Inflammatory macrophage treated with lipopolysaccharide for 4 hours (primary cell): ENCODE results near the gene SPATA32.
"Not testable (repeated sequence)": the region's sequence is repeated elsewhere in the genome, so short reads cannot be mapped to it uniquely, and the experiment has no call there.

ENCODE experiments used
- DNase-seq: peaks from one replicate; pipeline ENCODE4 v3.0.0-alpha.2; 2020

The SPATA32 gene

GRCh38 chr17:45270828-45271418, 9.0 kb upstream of the SPATA32 start:
- DNase-seq = peak; percentile 37

DNA sequence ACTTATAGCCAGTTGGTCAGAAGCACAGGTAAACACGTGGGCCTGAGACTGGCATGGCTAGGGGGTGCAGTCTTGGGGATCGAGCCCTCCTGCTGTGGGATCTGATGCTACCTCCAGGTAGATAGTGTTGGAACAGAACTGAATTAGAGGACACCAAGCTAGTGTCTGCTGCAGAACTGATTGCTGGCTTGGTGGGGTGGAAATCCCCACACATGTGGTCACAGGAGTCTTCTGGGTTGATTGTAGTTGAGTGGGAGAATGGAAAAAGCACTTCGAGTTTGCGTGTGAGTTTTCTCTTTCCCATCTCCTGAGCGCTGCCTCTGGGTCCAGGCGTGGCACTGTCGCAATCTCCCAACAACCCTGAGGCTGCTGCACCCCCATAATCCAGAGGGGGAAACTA, 8.0 kb upstream of the SPATA32 start:
- no peak for DNase-seq

GRCh38 chr17:45267436-45268055, 5.7 kb upstream of the SPATA32 start:
- no peak for DNase-seq

DNA sequence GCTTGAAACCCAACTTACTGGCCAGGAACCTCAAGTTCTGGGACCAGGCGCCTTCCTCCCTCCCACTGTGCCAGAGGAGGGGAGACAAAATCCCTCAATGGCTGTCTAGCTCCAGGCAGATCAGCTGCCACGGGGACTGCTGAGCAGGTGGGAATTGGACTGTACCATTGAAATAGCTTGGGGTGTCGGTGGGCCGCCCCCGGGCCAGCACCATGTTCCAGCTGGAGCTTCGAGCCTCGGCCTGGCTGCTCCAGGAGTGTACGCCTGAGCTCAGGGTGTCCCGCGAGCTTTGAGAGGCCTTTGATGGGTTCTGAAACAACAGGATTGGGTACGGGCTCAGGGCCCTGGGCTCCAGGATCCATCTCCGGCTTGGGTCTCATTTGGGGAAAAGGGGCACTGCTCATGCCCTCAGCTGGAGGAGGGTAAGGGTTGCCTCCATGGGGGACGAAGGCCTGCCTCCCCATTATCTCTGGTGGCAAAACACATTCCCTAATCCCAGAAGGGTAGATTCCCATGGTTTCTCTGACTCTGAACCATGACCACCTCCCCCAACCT, 4.6 kb upstream of the SPATA32 start:
- DNase-seq = no peak

DNA sequence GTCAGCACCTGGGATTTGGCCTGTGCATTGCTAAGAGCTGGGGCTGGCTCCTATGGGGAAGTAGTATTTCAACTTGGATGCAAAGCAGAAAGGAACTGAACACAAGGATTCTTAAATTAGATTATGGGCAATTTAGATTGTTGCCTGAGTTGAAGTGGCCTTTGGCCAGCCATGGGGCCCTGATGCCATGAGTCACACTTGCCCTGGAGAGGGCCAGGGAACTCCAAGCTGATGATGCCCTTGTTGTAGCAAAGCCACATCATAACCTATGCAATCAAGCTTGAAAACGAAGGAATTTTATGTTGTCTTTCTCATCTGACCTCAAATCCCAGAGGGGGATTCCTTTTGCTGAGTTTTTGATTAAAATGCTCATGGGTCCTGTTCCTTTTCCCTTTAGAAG, 3.9 kb upstream of the SPATA32 start:
- peak; percentile 74 for DNase-seq

GRCh38 chr17:45264988-45265387, 3.1 kb upstream of the SPATA32 start:
- no peak for DNase-seq

DNA sequence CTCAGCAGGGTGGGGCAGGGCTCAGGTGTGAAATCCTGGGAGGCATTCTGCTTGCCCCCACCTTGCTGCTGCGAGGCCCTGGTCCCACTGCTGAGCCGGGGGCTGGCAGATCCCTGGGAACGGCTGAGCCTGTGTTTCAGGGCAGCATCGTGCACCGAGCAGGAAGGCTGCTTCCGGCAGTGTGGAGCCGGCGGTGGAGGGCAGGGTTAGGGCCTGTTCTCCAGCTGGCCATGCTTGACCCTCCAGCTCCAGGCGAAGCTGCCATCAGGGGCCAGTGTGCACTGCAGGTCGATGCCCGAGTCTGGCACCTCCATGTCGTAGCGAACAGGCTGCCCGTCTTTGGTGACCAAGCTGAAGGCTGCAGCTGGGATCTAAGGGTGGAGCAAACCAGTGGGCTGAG, 2.5 kb upstream of the SPATA32 start:
- no peak for DNase-seq

DNA sequence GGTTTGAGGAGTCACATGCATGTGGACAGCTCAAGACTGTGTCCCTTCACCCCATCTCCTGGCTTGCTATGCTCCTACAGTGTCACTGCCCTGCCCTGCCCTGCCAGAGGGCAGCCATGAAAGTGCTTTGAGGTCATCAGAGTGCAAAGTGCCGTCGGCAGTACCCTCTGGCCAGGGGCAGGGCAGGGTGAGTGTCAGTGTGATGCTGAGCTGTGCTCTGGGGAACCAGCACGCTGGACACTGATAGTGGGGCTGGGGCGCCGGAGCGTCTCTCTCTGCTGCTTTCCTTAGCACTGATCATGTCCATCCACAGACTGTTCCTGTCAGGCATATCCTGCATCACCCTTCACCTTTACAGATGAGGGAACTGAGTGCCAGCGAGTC, 1.6 kb upstream of the SPATA32 start:
- no peak for DNase-seq

DNA sequence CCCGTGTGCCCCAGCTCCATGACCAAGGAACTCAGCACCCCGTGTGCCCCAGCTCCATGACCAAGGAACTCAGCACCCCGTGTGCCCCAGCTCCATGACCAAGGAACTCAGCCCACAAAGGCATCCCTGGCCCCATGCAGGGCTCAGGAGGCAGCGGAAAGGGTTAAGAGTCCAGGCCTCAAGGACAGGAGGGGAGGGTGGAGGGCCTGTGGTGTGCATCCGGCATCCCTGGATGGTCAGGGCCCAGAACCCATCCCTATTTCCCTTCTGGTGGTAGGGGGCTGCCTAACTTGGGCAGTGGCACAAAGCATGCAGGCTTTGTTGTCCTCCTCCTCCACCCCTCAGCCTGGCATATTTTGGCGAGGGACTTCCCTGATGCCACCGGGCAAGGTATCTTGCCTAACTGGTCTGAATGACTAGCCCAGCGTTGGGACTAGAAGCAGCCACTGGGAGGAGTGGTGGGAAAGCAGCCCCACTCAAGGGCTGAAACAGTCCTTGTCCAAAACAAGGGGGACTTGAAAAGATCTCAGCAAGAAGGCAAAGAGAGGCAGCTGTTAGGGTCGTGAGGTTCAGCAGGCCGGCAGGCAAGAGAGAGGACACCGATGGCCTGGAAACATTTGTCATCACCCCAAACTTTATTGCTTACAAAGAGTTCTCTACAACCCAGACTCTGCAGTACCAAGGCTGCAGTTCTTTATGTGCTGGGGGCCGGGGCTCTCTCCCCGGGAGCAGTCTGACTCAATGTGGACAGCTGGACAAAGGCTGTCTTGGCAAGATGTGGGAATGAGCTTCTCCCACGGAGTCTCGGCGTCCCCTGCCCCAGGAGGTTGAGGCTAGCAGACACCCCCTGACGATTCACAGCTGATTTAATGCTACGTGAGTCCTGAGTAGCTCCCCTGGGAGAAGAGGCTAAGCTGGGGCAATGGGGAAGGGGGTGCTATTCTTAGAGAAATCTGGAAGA, 902 bp upstream of the SPATA32 start:
- no peak for DNase-seq

- DNase-seq = no peak
These were observed 1.6 kb downstream of the SPATA32 start for GRCh38 chr17:45260204-45260783.

DNA sequence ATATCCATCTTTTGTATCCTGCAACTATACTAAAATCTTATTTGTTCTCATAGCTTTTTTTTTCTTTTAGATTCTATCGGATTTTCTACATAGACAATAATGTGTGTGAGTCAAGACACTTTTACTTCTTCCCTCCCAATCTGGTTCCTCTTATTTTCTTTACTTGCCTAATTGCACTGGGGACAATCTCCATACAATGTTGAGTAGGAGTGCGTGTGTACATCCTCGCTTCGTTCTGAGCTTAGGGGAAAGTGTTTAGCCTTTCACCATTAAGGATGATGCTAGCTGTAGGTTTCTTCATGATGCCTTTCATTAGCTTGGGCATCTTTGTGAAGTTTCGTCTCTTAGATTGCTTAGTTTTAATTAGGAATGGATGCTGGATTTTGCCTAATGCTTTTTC, 2.9 kb downstream of the SPATA32 start:
- DNase-seq = peak; percentile 84

GRCh38 chr17:45257115-45257514, 4.8 kb downstream of the SPATA32 start:
- DNase-seq = no peak

GRCh38 chr17:45256114-45256966, 5.6 kb downstream of the SPATA32 start:
- peak; percentile 28 for DNase-seq

GRCh38 chr17:45255358-45255757, 6.5 kb downstream of the SPATA32 start:
- no peak for DNase-seq

DNA sequence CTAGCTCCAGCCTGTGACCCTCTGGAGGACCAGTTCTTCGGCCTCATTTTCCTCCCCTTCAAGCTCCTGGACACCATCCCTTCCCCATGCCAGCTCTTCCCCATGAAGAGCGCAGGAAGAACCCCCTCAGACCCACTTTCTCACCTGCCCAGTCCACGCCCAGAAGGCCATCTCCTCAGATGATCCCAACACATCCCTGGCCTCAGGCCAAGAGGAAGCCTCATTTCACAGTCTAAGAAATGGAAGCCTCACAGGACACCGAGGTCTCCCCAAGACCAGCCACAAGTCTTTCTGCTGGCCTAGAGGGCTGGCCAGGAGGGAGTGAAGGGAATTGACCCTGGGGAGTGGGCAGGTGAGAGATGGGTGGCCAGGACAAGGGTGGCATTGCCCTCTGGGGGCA, 8.0 kb downstream of the SPATA32 start:
- no peak for DNase-seq

GRCh38 chr17:45253237-45253636, 8.7 kb downstream of the SPATA32 start:
- DNase-seq = not testable (repeated sequence)

DNA sequence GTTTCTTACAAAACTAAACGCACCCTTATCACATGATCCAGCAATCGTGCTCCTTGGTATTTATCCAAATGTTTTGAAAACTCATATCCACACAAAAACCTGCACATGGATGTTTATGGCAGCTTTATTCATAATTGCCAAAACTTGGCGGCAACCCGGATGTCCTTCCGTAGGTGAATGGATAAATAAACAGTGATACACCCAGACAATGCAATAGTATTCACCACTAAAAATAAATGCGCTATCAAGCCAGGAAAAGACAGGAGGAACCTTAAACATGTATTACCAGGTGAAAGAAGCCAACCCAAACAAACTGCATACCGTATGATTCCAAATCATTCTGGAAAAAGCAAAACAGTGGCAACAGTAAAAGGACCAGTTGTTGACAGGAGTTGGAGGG, 10.0 kb downstream of the SPATA32 start:
- no peak for DNase-seq

DNA sequence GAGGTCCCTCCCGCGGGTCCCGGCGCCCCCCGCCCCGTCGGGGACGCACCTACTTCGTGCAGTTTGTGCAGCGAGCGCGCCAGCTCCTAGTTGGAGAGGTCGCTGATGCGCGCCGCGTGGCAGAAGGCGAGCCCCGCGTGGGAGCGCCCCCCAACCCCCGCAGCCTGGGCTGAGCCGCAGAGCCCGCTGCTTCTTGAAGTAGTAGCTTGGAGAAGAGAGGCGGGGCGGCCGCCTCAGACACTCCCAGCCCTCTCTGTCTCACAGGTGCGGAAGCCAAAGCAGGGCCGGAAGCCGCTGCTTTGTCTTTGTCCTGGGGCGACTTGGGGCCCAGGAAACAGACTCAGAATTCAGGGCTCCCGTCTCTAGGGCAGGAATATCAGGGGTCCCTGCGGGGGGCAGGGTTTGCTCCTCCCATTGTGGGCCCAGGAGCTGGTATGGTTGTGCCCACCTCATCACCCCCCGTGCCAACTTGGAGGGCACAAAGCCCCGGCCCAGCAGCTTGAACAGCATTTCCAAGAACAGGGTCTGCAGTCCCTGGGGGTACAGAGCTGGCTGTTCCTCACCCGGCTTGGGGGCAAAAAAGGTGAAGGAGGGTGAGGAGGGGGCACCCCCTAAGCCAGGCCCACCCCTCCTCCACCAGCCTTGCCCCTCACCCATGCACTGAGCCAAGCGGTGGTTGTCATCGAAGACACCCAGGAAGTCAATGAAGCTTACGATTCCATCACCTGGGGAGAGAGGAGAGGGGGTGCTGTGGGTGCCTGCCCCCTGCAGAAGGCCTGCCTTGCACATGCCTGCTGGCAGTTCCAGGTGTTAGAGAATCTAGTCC, 13.5 kb downstream of the SPATA32 start:
- no peak for DNase-seq

- peak; percentile 86 for DNase-seq
These were observed 14.3 kb downstream of the SPATA32 start for GRCh38 chr17:45247429-45248131.

- DNase-seq = no peak
These were observed 14.9 kb downstream of the SPATA32 start for GRCh38 chr17:45246861-45247428.
